HG02943 (cell line): Measurements from ENCODE around the gene SULT1A2.
"Not testable (repeated sequence)": the region's sequence is repeated elsewhere in the genome, so short reads cannot be mapped to it uniquely, and the experiment has no call there.

Experiments
- ATAC-seq: cut with Tn5 transposase; IDR thresholded peaks from one replicate; pipeline ENCODE4 v1.9.1; 2021; ENCODE audit warnings: mild to moderate bottlenecking, low read depth, moderate library complexity; ENCODE audit not compliant: unreplicated experiment

The SULT1A2 gene

GRCh38 chr16:28609631-28610594, 13.1 kb upstream of the SULT1A2 start, which contains the start of gene SULT1A1:
SULT1A1 (minus strand) TSS chr16:28610044; CDS start chr16:28608855, 1,189 bp downstream.
- no peak for ATAC-seq

GRCh38 chr16:28608867-28609596, 12.2 kb upstream of the SULT1A2 start:
- not testable (repeated sequence) for ATAC-seq

DNA sequence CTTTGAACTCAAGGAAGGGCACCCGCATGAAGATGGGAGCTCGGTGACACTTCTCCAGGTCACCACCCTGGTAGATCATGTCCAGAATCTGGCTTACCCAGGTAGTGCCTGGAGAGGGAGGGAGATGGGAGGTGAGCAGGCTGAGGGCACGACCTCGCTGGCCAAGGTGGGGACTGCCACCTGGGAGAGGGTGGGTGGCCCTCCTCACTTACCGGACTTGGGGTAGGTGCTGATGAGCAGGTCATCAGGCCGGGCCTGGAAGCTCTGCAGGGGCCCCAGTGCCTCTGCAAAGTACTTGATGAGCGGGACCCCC, 11.6 kb upstream of the SULT1A2 start:
- ATAC-seq: not testable (repeated sequence)

DNA sequence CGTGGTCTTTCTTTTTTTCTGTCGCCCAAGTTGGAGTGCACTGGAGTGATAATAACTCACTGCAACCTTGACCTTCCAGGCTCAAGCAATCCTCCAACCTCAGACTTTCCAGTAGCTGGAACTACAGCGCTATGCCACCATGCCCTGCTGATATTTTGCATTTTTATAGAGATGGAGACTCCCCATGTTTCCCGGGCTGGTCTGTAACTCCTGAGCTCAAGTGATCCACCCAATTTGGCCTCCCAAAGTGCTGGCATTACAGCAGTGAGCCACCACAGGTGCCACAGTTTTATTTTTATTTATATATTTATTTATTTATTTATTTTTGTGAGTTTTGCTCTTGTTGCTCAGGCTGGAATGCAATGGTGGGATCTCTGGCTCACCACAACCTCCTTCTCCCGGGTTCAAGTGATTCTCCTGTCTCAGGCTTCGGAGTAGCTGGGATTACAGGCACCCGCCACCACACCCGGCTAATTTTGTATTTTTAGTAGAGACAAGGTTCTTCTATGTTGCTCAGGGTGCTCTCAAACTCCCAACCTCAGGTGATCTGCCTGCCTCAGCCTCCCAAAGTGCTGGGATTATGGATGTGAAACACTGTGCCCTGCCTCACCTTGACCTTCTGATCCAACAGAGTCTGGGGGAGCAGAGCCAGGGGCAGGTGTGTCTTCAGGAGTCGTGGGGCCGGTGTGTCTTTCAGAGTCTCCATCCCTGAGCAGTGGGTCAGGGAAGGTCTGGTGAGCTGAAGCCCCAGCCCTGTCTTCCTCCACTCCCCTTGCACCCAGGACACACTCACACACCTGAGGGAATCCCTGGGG, 11.0 kb upstream of the SULT1A2 start:
- not testable (repeated sequence) for ATAC-seq

DNA sequence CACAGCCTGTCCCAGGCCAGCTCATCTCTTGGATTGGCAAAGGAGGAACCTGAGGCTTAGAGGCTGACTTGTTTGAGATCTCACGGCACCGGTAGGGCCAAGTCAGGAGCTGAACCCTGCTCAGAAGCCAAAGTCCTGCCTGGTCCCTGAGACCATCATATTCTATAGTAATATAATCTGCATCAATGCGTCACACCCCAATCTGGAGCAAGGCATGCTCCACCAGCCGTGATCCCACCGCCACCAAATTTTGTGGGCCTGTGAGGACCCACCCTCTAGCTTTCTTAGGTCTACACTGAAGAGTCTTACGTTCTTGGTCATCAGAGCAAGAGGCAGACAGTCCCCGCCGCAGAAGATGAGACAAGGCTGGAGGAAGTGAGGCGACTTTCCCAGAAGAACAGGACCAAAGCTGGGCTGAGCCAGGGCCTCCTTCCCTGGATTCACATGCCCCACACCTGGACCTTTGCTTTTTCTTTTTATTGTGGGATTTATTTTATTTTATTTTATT, 10.3 kb upstream of the SULT1A2 start:
- no peak for ATAC-seq

DNA sequence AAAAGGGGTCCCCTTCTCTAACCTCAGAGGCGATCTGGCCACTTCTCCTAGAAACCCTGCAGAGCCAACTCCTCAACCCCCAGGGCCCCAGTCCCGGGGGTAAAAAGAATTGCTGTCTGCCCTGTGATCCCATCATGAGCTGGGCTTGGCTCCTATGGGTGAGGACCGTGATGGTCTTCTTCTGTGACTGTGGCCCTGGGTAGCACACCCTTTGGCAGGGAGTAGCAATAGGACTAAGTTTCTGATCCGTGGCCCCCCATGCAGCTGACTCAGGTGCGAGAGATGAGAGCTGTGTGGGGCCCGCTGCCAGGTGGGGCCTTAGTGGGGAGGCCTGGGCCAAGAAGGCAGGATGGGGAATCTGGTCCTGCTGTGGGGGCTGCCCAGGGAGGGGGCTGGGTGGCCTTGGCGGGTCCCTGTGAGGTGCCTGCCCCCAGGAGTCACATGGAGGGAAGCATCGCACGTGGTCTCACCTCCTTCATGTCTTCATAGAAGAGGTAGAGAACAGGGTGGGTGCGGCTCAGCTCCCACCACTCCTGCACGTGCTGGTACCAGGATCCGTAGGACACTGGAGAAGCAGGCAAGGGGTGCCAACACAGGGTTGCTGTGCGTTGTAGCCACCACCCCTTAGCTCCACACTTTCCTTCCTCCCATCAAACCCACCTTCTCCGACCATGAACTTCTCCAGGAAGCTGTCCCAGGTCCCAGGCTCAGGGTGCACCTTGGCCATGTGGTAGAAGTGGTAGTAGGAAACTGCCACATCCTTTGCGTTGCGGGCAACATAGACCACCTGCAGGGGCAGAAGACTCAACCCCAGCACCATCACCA, 9.7 kb upstream of the SULT1A2 start:
- ATAC-seq: no peak

- ATAC-seq: no peak
Measured at GRCh38 chr16:28604186-28604565, 7.3 kb upstream of the SULT1A2 start.

DNA sequence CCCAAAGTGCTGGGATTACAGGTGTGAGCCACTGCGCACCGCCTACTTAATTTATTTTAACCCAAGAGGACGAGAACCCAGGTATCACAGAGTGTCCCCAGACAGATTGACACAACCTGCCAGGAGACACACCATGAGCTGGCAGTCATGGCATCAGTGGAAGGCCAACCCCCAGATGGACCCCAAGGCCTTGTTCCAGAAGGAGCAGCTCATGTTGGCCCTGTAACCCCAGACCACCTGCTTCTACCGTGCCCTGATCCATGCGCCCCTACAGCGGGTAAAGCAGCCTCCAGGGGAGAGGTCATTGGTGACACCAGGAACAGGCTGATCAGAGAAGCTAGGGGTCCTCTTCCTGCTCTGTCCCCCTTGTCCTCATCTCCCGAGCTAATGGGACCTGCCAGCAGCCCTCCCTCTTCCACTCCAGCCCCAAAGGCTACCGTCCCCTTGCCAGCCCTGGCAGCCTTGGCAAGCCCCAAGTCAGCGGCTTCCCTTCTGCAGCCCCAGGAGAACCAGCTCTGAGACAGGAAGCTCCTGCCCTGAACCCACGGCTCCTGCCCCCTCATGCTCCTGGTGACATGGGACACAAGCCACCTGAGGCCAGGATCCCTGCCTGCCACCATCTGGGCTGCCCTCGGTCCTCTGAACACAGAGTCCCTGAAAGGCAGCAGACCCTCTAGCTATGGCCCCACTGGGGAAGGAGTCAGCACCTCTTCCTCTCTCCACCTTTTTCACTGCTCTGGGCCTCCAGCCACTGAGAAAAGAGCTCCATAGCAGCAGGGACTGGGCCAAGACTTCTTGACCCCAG, 6.7 kb upstream of the SULT1A2 start:
- ATAC-seq: no peak

DNA sequence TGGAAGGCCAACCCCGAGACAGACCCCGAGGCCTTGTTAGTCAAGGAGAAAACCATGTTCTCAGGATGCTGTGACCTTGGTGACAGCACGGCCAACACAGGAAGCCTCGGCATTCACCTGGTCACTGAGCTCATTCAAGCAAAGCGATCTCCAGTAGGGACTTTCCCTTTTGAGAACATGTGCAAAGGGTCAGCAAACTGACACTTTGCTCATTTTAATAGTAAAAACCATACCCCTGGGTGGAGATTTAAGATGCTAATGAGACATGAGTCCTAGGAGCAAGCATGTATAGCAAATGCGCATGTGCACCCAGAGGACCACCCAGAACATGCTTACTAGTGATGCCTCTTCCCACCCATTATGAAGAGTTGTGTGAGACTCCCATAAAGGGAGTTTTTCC, 5.7 kb upstream of the SULT1A2 start:
- ATAC-seq: no peak

- not testable (repeated sequence) for ATAC-seq
Measured at GRCh38 chr16:28602062-28602461, 5.2 kb upstream of the SULT1A2 start.

GRCh38 chr16:28601589-28601988, 4.7 kb upstream of the SULT1A2 start:
- not testable (repeated sequence) for ATAC-seq

DNA sequence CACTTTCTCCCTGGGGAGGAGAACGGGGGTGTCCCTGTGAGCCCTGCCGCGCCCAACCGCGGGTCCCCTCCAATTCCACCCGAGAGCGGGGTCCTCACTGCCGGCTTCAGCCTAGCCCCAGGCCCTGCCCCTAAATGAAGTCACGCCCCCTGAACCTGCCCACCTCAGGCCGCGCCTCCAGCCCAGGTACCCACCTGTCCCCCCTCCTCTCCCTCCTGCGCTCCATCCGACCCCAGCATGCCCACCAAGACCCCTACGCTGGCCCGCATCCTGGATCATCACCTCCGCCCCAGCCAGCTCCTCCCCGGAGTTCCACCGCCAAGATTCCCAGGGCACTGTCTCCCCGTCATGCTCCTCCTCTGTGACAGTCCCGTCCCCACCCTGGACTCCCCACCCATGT, 4.1 kb upstream of the SULT1A2 start:
- not testable (repeated sequence) for ATAC-seq

DNA sequence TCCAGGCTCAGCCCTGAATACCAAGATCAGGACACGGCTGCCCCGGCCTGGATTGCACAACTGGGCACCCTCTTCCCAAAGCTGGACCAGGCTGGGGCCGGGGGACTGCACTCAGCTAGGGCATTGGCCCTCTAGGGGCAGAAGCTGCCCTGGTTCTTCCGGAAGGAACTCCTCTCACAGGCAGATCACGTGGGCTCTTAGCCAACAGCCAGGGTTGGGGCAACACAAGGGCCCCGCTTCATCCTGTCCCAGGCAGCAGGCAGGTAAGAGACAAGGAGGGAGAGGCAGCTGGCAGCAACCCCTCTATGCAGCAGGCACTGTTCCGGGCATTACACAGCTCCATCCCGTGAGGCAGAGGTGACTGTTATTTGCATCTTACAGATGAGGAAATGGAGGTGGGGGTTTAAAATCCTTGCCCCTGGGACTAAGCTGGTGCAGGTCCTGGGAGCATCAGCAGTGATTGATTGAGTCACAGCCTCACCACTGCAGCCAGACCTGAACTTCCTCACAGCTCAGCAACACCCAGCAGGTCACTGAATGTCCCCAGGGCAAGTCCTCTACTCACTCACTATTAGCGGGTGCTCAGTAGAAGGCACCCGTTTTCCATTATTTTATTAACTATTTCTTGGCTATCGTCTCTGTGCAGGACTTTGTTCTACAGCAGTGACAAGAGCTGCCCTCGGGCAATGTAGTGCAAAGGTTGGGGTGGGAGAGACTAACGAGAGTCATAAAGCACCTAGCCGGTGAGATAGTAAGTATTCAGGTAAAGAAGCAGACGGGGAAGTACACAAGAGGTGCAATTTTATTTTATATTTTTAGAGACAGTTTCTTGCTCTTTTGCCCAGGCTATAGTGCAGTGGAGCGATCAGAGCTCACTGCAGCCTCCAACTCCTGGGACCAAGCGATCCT, 2.8 kb upstream of the SULT1A2 start:
- ATAC-seq: not testable (repeated sequence)

DNA sequence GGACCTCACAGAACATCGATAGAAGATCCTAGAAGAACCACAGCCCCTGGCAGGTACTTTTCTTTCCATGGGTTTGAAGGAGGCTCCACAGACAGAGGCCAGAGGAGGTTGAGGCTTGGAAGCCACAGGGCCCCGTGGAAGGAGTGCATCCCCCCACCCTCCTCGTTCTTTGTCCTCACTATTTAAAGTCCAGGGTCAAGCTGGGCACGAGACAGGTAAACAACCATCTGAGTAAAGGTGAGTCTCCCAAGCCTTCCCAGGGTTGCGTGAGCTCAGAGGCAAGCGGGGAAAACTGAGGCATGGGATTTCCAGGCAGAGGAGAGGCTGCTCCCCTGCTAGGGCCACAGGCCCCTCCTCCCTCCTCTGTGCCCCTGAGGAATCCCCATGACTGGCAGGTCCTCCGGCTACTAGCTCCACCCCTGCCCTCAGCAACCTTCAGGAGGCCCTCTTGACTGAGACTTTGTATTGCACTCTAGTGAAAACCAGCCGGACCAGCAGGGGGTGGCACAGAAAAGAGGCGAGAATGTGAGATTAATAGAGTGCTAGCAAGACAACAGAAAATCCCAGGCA, 927 bp upstream of the SULT1A2 start:
- ATAC-seq: no peak

- ATAC-seq: no peak
Measured at GRCh38 chr16:28596115-28596630, 677 bp downstream of the SULT1A2 start.

GRCh38 chr16:28595451-28595850, 1.4 kb downstream of the SULT1A2 start:
- not testable (repeated sequence) for ATAC-seq

DNA sequence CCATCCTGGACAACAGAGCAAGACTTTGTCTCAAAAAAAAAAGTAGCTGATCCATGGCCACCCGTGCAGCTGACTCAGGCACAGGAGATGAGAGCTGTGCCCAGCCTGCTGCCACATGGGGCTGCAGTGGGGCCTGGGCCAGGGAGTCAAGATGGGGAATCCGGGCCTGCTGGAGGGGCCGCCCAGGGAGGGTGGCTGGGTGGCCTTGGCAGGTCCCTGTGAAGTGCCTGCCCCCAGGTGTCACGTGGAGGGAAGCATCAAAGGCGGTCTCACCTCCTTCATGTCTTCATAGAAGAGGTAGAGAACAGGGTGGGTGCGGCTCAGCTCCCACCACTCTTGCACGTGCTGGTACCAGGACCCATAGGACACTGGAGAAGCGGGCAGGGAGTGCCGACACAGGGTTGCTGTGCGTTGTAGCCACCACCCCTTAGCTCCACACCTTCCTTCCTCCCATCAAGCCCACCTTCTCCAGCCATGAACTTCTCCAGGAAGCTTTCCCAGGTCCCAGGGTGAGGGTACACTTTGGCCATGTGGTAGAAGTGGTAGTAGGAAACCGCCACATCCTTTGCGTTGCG, 3.8 kb downstream of the SULT1A2 start:
- ATAC-seq: no peak
